ENCODE data around the gene CCDC24. TPM values are rescaled to one million over a fixed set of nuclear protein-coding genes. Genes with fewer than 3 reads are reported as not detected.

Gene CCDC24
- total and polyA plus RNA-seq, 3 donors from 2014 or later = 28.8 to 64.9 (median 31.3) TPM

DNA sequence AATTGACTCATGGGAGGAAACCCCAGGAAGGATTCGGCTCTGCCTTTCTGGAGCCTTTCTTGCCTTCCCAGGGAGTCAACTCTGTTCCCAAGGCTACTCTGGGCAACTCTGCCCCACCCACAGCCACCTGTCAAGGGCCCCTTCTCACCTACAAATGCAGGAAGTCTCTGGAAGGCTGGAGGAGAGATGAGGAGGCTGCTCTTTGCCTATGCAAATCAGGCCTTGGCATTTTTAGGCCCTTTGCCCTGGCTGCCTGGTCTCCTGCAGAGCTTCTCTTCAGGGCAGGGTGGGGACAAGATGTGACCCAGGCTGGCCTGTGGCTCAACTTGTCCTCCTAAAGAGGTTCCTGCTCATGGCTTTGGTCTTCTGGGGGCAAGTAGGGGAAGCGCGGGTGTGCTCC is 34.4 kb downstream of the CCDC24 start:
- TF ChIP-seq POLR2A (IDR thresholded peaks at IDR 0.05) = no peak
- TF ChIP-seq, protein P1, sequence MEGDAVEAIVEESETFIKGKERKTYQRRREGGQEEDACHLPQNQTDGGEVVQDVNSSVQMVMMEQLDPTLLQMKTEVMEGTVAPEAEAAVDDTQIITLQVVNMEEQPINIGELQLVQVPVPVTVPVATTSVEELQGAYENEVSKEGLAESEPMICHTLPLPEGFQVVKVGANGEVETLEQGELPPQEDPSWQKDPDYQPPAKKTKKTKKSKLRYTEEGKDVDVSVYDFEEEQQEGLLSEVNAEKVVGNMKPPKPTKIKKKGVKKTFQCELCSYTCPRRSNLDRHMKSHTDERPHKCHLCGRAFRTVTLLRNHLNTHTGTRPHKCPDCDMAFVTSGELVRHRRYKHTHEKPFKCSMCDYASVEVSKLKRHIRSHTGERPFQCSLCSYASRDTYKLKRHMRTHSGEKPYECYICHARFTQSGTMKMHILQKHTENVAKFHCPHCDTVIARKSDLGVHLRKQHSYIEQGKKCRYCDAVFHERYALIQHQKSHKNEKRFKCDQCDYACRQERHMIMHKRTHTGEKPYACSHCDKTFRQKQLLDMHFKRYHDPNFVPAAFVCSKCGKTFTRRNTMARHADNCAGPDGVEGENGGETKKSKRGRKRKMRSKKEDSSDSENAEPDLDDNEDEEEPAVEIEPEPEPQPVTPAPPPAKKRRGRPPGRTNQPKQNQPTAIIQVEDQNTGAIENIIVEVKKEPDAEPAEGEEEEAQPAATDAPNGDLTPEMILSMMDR (IDR thresholded peaks at IDR 0.05) = no peak
- no peaks in the 10 kb centered on the region for H3K36me3 ChIP-seq (ENCODE audit: low read depth, missing control alignments)
- H3K27me3 ChIP-seq = no peaks in the 10 kb centered on the region
- H3K9me3 ChIP-seq = no peaks in the 10 kb centered on the region
- WGBS, 2 donors = 78 to 92% methylated on average over 3 of the region's 3 CpGs
- DNase-seq = no peak
- H3K27ac ChIP-seq = no peak overlapping the region
- H3K4me1 ChIP-seq = peaks cover 4% of the 10 kb centered on the region
- H3K4me3 ChIP-seq = no peak overlapping the region
- intact Hi-C loops (cut with DNase I; ENCODE audit: low total_unique reads) = no loop called here

DNA sequence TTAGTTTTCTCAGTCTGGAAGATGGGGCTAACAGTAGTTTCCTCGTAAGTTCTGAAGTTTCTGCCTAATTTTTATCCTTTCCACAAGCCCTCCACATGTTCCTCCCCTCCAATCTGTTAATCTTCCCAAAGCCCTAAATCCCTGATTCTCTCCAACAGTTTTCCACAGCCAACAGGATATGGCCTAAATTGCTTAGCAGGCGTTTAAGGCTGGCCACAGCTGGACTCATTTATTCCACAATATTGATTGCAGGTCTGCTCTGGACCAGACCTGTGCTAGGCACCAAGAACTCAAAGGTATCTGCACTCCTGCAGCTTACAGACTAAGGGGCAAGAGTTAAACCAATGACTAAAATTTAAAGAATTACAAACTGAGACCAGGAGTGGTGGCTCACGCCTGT is 35.9 kb downstream of the CCDC24 start:
- intact Hi-C loops (cut with DNase I; ENCODE audit: low total_unique reads) = no loop called here
- H3K36me3 ChIP-seq (ENCODE audit: low read depth, missing control alignments) = no peaks in the 10 kb centered on the region
- H3K4me3 ChIP-seq = no peak overlapping the region
- no peak overlapping the region for H3K27ac ChIP-seq
- H3K4me1 ChIP-seq = peaks cover 4% of the 10 kb centered on the region
- DNase-seq = no peak
- WGBS, 2 donors = 88 to 97% methylated on average over 3 of the region's 3 CpGs
- H3K9me3 ChIP-seq = no peaks in the 10 kb centered on the region
- H3K27me3 ChIP-seq = no peaks in the 10 kb centered on the region
- no peak for TF ChIP-seq POLR2A (IDR thresholded peaks at IDR 0.05)
- TF ChIP-seq, protein P1 (IDR thresholded peaks at IDR 0.05) = no peak

DNA sequence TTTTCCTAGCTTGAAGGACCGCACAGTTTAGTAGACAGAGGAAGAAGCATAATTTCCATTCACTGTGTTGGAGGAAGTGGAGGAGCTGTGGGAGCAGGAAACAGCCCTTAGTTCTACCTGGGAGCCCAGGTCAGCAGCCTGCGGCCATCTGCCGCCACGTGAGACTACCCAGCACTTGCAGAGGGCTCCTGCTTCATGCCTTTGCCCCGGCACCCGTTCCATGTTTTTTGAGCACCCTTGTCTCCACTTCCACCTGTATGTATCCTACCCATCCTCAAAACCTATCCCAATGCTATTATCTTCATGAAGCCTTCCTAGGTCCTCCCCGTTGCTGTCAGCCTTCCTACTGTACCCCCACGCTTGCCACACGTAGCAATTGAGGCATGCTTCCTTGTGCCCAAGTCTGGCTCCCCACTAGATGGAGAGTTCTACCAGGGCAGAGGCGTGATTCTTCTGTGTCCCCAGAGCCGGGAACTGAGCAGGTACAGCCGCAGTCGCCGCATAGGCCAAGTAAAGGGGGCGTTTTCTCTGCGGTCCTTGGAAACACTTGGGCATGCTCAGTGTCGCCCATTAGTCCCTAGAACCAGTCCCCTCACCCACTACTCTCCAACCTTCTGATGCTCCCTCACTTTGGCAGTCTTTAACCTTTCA is 38.0 kb downstream of the CCDC24 start:
- no peak for DNase-seq
- Histone ChIP-seq H3K4me1 (peaks cover 4% of the 10 kb centered on the region), H3K4me3 (peak overlapping the region; percentile 70 to 77), H3K27ac (peak overlapping the region; percentile 69 to 72), H3K27me3 (no peaks in the 10 kb centered on the region), H3K9me3 (no peaks in the 10 kb centered on the region), H3K36me3 (ENCODE audit: low read depth, missing control alignments) (no peaks in the 10 kb centered on the region)
- WGBS, 2 donors = 23 to 27% methylated on average over 17 of the region's 17 CpGs
- intact Hi-C loops (cut with DNase I; ENCODE audit: low total_unique reads) = no loop called here
- TF ChIP-seq, protein P1 (IDR thresholded peaks at IDR 0.05) = no peak
- TF ChIP-seq POLR2A (IDR thresholded peaks at IDR 0.05) = no peak

DNA sequence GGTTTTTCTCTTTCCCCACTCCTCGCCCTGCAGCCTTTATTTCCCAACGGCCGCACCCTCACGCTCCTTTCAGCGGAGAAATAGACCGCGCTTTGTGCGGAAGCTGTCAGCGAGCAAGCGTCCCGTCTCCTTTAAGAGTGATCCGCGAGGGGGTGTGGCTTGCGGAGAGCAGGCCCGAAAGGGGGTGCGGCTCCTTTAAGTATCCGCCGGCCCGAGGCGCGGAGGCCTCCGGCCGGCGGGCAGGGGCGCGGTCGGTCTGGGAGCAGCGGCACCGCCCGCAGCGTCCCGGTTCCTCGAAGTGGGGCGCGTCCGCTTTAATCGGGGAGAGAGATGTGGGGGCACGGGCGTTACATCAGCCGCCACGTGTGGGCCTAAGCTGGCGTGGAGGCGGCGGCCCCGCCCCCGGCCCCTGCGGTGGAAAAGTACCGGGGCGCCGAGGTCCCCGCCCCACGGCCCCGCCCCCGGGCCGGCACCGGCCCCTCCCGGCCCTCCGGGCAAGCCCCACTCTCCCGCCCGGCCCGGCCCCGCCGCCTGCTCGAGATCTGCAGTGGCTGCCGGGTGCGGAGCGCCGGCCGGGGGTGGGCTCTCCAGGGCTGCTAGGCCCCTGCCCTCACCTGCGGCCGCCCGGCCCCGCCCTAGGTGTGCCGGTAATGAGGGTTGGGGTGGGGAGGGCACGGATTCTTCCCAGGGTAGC is 38.7 kb downstream of the CCDC24 start:
- Histone ChIP-seq H3K36me3 (ENCODE audit: low read depth, missing control alignments) (no peaks in the 10 kb centered on the region), H3K27ac (peak overlapping the region; percentile 69 to 72), H3K4me3 (peak overlapping the region; percentile 70 to 77), H3K4me1 (peaks cover 4% of the 10 kb centered on the region), H3K9me3 (no peaks in the 10 kb centered on the region), H3K27me3 (no peaks in the 10 kb centered on the region)
- peak; percentile 95 for DNase-seq
- intact Hi-C loops (cut with DNase I; ENCODE audit: low total_unique reads) = no loop called here
- TF ChIP-seq, protein P1 (IDR thresholded peaks at IDR 0.05) = no peak
- TF ChIP-seq POLR2A (IDR thresholded peaks at IDR 0.05) = no peak
- WGBS, 2 donors = 0 to 1% methylated on average over 16 to 56 of the region's 75 CpGs
